22Rv1 (cell line): ENCODE data around the gene CCND1.

Source experiments
- CTCF ChIP-seq: fragments of 450-650 bp; IDR thresholded peaks from 2 replicates; pipeline ENCODE4 v1.5.1; 2017; ENCODE audit warnings: mild to moderate bottlenecking
- ZFX ChIP-seq: fragments of 450-650 bp; IDR thresholded peaks from 2 replicates; pipeline ENCODE4 v1.6.1; 2017; ENCODE audit warnings: antibody characterized with exemption, borderline replicate concordance

GRCh38 chr11:69666752-69667536, 26.0 kb downstream of the CCND1 start:
- TF ChIP-seq CTCF (no peak), ZFX (no peak)
